Measurements from ENCODE around the gene FGD6.

FGD6 gene

DNA sequence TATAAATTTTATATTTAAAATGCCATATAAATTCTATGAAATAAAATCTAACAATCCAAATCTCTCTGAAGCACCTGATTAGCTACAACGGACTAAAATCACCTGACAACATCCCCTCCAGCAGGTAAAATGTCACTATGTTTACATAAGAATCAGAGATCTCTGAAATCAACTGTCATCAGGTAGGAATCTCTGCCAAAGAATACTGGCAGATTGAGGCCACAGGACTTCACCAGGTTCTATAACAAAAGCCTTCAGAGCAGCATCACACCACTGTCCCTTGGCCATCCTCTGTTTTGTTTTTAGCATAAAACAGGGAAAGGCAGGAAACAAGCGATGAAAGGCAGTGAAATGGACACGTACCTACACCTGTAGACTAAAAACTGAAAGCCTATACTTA is 22.1 kb downstream of the FGD6 start:
- H3K27ac ChIP-seq = peak overlapping the region; percentile 55
- TF ChIP-seq, protein P1, sequence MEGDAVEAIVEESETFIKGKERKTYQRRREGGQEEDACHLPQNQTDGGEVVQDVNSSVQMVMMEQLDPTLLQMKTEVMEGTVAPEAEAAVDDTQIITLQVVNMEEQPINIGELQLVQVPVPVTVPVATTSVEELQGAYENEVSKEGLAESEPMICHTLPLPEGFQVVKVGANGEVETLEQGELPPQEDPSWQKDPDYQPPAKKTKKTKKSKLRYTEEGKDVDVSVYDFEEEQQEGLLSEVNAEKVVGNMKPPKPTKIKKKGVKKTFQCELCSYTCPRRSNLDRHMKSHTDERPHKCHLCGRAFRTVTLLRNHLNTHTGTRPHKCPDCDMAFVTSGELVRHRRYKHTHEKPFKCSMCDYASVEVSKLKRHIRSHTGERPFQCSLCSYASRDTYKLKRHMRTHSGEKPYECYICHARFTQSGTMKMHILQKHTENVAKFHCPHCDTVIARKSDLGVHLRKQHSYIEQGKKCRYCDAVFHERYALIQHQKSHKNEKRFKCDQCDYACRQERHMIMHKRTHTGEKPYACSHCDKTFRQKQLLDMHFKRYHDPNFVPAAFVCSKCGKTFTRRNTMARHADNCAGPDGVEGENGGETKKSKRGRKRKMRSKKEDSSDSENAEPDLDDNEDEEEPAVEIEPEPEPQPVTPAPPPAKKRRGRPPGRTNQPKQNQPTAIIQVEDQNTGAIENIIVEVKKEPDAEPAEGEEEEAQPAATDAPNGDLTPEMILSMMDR (conservative IDR thresholded peaks at IDR 0.05) = no peak

GRCh38 chr12:95193139-95193538 is 24.1 kb downstream of the FGD6 start:
- TF ChIP-seq, protein P1 (conservative IDR thresholded peaks at IDR 0.05) = no peak
- H3K27ac ChIP-seq = no peak overlapping the region

- no peak overlapping the region for H3K27ac ChIP-seq
- TF ChIP-seq, protein P1 (conservative IDR thresholded peaks at IDR 0.05) = no peak
Measured at GRCh38 chr12:95192271-95192670, 25.0 kb downstream of the FGD6 start.

GRCh38 chr12:95191060-95191696 is 26.1 kb downstream of the FGD6 start:
- no peak overlapping the region for H3K27ac ChIP-seq
- TF ChIP-seq, protein P1 (conservative IDR thresholded peaks at IDR 0.05) = no peak

DNA sequence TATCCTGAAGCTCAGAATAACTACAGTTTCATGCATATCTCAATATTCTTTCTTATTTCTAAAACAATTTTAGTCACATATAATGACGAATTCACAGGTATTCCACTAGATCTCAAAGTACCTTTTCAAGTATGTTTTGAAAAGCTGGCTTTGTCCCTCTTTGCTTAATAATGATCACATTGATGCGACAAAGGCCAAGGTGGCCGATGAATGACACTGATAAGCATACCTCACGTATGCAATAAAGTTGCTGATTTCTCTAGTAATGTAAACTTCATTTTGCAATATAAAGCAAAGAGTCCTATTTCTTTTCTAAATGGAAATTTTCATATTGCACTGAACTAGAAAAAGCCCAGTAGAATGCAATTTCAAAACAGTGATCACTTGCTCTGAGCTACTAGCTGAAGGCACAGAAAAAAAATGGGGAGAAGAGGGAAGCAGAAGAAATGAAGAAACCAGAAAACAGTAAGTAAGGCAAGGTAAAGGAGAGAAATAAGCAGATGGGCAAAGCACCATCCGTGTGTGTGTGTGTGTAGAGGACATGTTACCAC is 29.3 kb downstream of the FGD6 start:
- TF ChIP-seq, protein P1 (conservative IDR thresholded peaks at IDR 0.05) = no peak
- H3K27ac ChIP-seq = 0 out of 2 replicates have a peak overlapping the region, but pooled peaks have one; percentile 4

GRCh38 chr12:95185854-95186253 is 31.4 kb downstream of the FGD6 start:
- TF ChIP-seq, protein P1 (conservative IDR thresholded peaks at IDR 0.05) = no peak
- no peak overlapping the region for H3K27ac ChIP-seq

- H3K27ac ChIP-seq = no peak overlapping the region
- TF ChIP-seq, protein P1 (conservative IDR thresholded peaks at IDR 0.05) = no peak
Measured at GRCh38 chr12:95185072-95185471, 32.2 kb downstream of the FGD6 start.

Data from VCaP (cell line).